Fibroblast of lung (primary cell): ENCODE measurements around the gene TNP2.

Source experiments
- CTCF ChIP-seq, 2 donors: IDR thresholded peaks in 1 of 2; conservative IDR thresholded peaks in 1 of 2; 1 replicate in 1 of 2; 2 replicates in 1 of 2; pipeline ENCODE4 v1.5.1; 2011 to 2012; ENCODE audit warnings: low read length in 2 of 2, control low read depth in 1 of 2, inconsistent platforms in 1 of 2, low read depth in 1 of 2, mild to moderate bottlenecking in 1 of 2
- EZH2 ChIP-seq: IDR thresholded peaks from 2 replicates; pipeline ENCODE4 v1.5.1; 2012; ENCODE audit warnings: low read length, control low read depth, mild to moderate bottlenecking; ENCODE audit errors: missing control alignments

- no peak for TF ChIP-seq CTCF (conservative IDR thresholded peaks at IDR 0.05 in 1 of 2, IDR thresholded peaks at IDR 0.05 in 1 of 2; ENCODE audit: low read depth in 1 of 2, low read length in 2 of 2)
- TF ChIP-seq EZH2, result no peak
Measured at GRCh38 chr16:11316331-11317015, 47.3 kb upstream of the TNP2 start.
